Stomach (tissue), 4 donors: ENCODE results near the gene CNGA4.

ENCODE experiments used
- CTCF ChIP-seq, 7 experiments: fragments of 450-650 bp in 4 of 7; fragments of 200-600 bp in 3 of 7; sonication (generic) in 3 of 7; IDR thresholded peaks; one replicate each; pipeline ENCODE4 v1.5.1; 2016 to 2019; ENCODE audit warnings: antibody characterized with exemption in 7 of 7, control low read depth in 2 of 7, mild to moderate bottlenecking in 1 of 7
- EP300 ChIP-seq: sonication (generic); formaldehyde crosslinking; IDR thresholded peaks from one replicate; pipeline ENCODE4 v1.6.1; 2017; ENCODE audit warnings: antibody characterized with exemption
- POLR2A ChIP-seq, 4 donors: fragments of 450-650 bp; IDR thresholded peaks; one replicate each; pipeline ENCODE4 v1.6.1; 2016; ENCODE audit warnings: antibody characterized with exemption in 4 of 4, control low read depth in 2 of 4, mild to moderate bottlenecking in 1 of 4, moderate library complexity in 1 of 4

DNA sequence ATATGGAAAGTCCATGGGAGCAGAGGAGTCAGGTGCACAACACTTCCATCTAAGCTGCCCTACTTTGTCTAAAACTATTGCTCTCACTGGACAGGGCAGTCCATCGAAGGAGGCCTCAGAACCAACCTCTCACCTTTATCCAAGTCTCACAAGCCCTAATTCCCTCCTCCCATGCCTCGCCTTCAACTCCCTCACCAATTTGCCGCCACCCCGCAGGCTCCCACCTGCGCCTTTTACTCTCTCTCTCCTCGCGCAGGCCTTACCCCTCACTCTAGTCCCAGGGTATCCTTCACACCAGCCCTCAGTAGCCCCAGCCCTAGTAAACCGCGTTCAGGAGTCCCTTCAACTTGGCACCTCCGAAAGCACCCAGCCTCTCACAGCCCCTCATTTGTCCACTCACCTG lies 4.9 kb upstream of the CNGA4 start:
- no peak for TF ChIP-seq CTCF (IDR thresholded peaks at IDR 0.05)
- TF ChIP-seq EP300, result no peak
- TF ChIP-seq POLR2A (IDR thresholded peaks at IDR 0.05), result no peak
